ENCODE data around the gene MS4A5. TPM values are rescaled to one million over a fixed set of nuclear protein-coding genes. Genes with fewer than 3 reads are reported as not detected.

MS4A5 gene
- total RNA-seq, 1 experiment from 2014 or later, result not detected

DNA sequence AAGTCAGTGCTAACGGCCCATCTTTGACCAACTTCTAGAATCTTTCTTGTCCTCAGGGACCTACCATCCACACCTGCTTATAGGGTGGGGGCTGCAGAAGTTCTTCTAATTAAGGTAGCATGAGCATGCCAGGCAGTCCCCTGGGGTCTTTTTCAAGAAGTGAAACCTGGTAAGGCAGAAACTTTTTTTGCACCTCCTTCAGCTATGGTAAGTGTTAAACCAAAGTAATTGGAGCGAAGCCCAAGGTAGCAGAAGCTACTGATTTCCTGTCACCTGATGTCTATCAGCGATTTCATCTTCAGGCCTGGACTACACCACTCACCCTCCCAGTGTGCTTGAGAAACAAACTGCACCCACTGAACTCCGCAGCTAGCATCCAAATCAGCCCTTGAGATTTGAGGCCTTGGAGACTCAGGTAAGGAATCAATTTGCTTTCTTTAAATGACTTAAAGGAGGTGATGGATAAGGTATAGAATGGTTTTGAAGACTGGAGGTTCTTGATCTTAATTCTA lies 26.2 kb downstream of the MS4A5 start, which contains the start of gene MS4A1:
MS4A1 (plus strand) TSS at position 317 of the 512 bp plus-strand sequence. CDS start 6,528 bp downstream, outside the sequence.
- H3K27me3 Mint-ChIP-seq (ENCODE audit: low read depth), result peaks cover under 1% of the 10 kb centered on the region
- no peak within 1 kb of the TSS for H3K27ac Mint-ChIP-seq
- Histone ChIP-seq H3K4ac (ENCODE audit: low read depth, low read length) (no peak within 1 kb of the TSS), H2BK12ac (ENCODE audit: insufficient read length, low read depth, low read length) (no peak within 1 kb of the TSS), H3K18ac (ENCODE audit: insufficient read length, low read depth, low read length) (no peak within 1 kb of the TSS), H2BK15ac (ENCODE audit: low read depth, low read length) (no peak within 1 kb of the TSS), H2BK20ac (ENCODE audit: low read depth, low read length, poor library complexity, severe bottlenecking) (no peak within 1 kb of the TSS), H3T11ph (ENCODE audit: low read length) (no peak within 1 kb of the TSS), H3K79me2 (ENCODE audit: insufficient read depth, low read length) (no peaks in the 10 kb centered on the region), H4K8ac (replicated peaks; ENCODE audit: insufficient read length, low read depth, low read length) (no peak within 1 kb of the TSS), H3K27ac (ENCODE audit: insufficient read length, low read depth, low read length) (no peak within 1 kb of the TSS), H2AFZ (ENCODE audit: low read length) (no peak within 1 kb of the TSS), H3K56ac (ENCODE audit: insufficient read length, low read depth, low read length) (no peak within 1 kb of the TSS), H3K27me3 (ENCODE audit: insufficient read depth, low read length) (no peaks in the 10 kb centered on the region), H3K9me3 (ENCODE audit: control insufficient read depth, low read depth, low read length) (no peaks in the 10 kb centered on the region), H3K9ac (ENCODE audit: extremely low read depth, insufficient read length, low read length) (no peak within 1 kb of the TSS), H3K4me2 (ENCODE audit: insufficient read depth, insufficient read length, low read length) (no peak within 1 kb of the TSS), H3K23me2 (ENCODE audit: insufficient read length, low read depth, low read length, poor library complexity, severe bottlenecking) (no peaks in the 10 kb centered on the region), H3K4me1 (ENCODE audit: insufficient read depth, low read length) (no peaks in the 10 kb centered on the region), H3K14ac (ENCODE audit: insufficient read depth, low read length) (no peak within 1 kb of the TSS), H4K5ac (ENCODE audit: insufficient read length, low read depth, low read length) (no peak within 1 kb of the TSS), H4K91ac (ENCODE audit: insufficient read length, low read depth, low read length) (no peak within 1 kb of the TSS), H3K23ac (ENCODE audit: insufficient read length, low read depth, low read length) (no peak within 1 kb of the TSS), H3K79me1 (ENCODE audit: insufficient read depth, low read depth, low read length, poor library complexity, severe bottlenecking) (no peaks in the 10 kb centered on the region), H4K20me1 (ENCODE audit: control insufficient read depth, insufficient read depth, insufficient read length) (no peaks in the 10 kb centered on the region), H2AK5ac (ENCODE audit: insufficient read length, low read length) (no peak within 1 kb of the TSS), H2BK120ac (ENCODE audit: low read depth, low read length, poor library complexity, severe bottlenecking) (no peak within 1 kb of the TSS), H2BK5ac (ENCODE audit: insufficient read length, low read length) (no peak within 1 kb of the TSS)
- H3K4me1 Mint-ChIP-seq, result 0 out of 4 replicates have a peak, but pooled peaks cover 0 to 2% of the 10 kb centered on the region in 2 experiments
- no CpG with 5 or more reads among the region's 4 CpGs for WGBS (ENCODE audit: extremely low coverage, insufficient read length, low lambda C conversion rate)
- no peak for DNase-seq
- peaks cover under 1 to 2% (median 1%) of the 10 kb centered on the region in 3 experiments; a peak in 4 of 7 replicates for H3K36me3 Mint-ChIP-seq (ENCODE audit: insufficient read depth in 1 of 3, low read depth in 3 of 3)
- H3K9me3 Mint-ChIP-seq, result peaks cover 6 to 8% of the 10 kb centered on the region in 2 experiments
- TF ChIP-seq CTCF (conservative IDR thresholded peaks at IDR 0.05), result no peak
- H3K4me3 Mint-ChIP-seq, result no peak within 1 kb of the TSS

Measured in H9 (cell line).